Retinal pigment epithelial cell (primary cell): Measurements from ENCODE around the gene MT1A.

Source experiments
- DNase-seq: peaks from one replicate; pipeline ENCODE4 v3.0.0-alpha.2; 2010; ENCODE audit warnings: low read depth
- H3K4me3 ChIP-seq: 2 replicates; pipeline ENCODE4 v1.5.1; 2011; ENCODE audit warnings: mild to moderate bottlenecking, low read length, control low read depth, moderate library complexity
- TF ChIP-seq, protein P1 (sequence below): conservative IDR thresholded peaks from 2 replicates; pipeline ENCODE4 v1.5.1; 2011; ENCODE audit warnings: low read depth, low read length, control low read depth, inconsistent platforms

MT1A gene

DNA sequence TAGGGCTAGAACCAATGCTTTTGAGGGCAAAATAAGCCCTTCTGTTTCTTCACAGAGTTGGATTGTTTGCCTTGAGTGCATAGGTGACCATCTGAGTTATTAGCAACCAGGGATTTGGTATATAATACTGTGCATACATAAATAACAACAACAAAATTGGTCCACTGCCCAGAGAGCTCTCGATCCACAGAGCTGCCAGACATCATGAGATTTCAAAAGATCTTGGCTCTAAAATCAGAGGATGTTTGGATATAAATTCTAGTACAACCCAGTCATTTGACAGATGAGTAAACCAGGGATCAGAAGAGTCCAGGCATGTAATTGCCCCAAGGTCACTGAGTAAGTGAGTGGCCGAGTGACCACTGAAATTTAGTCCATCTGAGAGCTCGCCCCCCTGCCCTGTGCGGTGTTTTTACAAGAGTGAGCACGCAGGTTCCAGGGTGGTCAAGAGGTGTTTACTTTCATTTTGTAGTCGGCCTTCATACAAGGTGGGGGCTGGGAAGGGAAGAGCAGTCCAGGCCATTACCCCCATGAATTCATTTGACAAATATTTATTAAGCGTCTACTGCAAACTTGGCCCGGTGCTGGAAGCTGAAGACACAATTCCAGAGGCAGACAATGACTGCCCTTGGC, 31.9 kb upstream of the MT1A start:
- no peak for DNase-seq
- peak overlapping the region; percentile 19 for H3K4me3 ChIP-seq
- TF ChIP-seq, protein P1, sequence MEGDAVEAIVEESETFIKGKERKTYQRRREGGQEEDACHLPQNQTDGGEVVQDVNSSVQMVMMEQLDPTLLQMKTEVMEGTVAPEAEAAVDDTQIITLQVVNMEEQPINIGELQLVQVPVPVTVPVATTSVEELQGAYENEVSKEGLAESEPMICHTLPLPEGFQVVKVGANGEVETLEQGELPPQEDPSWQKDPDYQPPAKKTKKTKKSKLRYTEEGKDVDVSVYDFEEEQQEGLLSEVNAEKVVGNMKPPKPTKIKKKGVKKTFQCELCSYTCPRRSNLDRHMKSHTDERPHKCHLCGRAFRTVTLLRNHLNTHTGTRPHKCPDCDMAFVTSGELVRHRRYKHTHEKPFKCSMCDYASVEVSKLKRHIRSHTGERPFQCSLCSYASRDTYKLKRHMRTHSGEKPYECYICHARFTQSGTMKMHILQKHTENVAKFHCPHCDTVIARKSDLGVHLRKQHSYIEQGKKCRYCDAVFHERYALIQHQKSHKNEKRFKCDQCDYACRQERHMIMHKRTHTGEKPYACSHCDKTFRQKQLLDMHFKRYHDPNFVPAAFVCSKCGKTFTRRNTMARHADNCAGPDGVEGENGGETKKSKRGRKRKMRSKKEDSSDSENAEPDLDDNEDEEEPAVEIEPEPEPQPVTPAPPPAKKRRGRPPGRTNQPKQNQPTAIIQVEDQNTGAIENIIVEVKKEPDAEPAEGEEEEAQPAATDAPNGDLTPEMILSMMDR: no peak

DNA sequence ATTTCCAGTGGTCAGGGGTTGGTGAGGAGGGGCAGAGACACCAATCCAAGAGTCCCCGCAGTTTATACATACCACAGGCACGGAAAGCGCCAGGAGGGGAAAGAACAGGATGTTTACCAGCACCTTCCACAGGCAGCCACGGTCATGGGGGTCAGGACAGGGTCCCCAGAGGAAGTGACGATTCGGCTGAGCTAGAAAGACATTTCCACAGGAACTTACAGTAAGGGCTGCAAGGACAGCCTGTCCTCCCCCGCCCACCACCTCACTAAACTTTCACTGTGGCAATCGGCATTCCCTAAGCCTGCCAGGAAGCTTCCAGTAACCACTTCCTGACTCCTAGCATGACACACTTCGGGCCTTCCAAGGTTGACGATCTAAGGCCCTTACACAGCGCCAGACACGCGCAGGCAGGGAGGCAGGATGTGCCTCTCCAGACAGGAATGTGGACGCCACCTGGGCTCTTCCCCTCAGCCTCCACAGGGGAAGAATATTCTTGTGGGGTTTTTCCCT, 31.3 kb upstream of the MT1A start:
- no peak for DNase-seq
- peak overlapping the region; percentile 19 for H3K4me3 ChIP-seq
- TF ChIP-seq, protein P1: no peak

DNA sequence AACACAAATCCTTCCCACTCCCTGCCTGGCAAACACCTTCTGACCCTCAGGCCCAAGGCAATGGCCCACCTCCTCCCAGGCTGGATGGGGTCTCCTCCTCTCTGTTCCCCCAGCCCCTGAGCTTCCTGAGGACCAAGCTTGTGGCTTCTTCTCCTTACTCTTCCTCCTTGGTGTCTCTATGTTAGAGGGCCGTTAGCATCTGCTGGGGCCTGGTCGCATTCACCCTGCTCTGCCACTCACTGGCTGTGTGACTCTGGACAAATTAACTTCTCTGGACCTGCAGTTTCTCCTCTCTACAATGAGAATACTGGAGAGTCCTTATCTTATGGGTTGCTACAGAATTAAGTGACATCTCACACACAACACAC, 30.8 kb upstream of the MT1A start:
- no peak overlapping the region for H3K4me3 ChIP-seq
- TF ChIP-seq, protein P1: no peak
- DNase-seq: no peak

DNA sequence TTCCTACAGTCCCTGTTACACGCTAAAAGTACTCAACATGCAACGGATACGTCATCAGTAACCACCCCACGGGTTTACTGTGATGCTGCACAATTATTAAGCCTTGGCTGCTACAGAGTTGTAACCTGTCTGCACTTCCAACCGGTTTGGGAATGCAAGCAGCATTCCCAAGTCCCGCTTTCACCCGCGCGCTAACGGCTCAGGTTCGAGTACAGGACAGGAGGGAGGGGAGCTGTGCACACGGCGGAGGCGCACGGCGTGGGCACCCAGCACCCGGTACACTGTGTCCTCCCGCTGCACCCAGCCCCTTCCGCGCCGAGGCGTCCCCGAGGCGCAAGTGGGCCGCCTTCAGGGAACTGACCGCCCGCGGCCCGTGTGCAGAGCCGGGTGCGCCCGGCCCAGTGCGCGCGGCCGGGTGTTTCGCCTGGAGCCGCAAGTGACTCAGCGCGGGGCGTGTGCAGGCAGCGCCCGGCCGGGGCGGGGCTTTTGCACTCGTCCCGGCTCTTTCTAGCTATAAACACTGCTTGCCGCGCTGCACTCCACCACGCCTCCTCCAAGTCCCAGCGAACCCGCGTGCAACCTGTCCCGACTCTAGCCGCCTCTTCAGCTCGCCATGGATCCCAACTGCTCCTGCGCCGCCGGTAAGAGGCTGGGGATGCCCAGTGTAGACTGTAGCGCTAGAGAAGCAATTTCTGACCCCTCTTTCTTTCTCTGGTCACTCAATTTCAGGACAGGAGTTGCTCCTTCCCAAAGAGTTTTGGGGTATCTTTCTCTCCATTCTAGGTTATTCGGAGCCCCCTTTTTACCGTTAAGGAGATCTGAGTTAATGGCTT, 30.2 kb upstream of the MT1A start, which contains the start of gene MT2A:
Gene MT2A (plus strand): TSS at position 542 of the 833 bp plus-strand sequence. CDS start 72 bp downstream, at position 614.
- peak within 1 kb of the TSS; percentile 79 for H3K4me3 ChIP-seq
- peak; percentile 87 for DNase-seq
- TF ChIP-seq, protein P1: no peak

DNA sequence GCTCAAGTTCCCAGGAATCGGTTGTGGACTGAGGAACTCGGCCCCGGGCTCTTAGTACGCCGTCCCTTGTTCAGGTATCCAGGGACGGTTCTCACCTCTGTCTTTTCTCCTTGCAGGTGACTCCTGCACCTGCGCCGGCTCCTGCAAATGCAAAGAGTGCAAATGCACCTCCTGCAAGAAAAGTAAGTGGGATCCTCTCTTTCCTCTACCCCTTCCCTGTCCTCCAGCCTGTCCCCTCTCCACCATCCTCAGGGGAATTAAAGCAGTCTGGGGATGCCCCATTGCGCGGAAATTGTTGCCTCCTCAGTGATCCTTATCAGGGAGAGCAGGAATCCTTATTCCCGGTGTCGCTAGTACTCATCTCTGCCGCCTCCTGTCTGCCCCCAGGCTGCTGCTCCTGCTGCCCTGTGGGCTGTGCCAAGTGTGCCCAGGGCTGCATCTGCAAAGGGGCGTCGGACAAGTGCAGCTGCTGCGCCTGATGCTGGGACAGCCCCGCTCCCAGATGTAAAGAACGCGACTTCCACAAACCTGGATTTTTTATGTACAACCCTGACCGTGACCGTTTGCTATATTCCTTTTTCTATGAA, 29.5 kb upstream of the MT1A start:
- TF ChIP-seq, protein P1: no peak
- H3K4me3 ChIP-seq: peak overlapping the region; percentile 79
- no peak for DNase-seq

DNA sequence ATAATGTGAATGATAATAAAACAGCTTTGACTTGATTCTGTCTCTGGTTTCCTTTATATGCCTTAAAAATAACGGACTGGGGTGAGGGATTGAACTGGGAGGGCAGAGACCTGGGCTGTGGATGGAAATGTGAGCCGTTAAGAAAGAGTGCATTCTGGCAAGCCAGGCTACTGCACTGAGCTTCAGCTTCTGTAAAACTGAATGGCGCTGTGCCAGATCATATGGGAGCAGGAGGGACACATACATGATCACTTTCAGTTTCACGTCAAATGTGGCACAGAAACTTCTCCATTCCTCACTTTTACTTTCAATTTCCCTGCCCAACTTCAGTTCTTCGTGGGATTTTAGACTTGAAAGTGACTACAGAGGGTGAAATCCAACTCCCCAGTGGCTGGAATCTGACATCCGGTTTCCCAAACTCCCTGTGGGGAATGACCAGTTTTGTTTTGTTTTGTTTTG, 29.0 kb upstream of the MT1A start:
- TF ChIP-seq, protein P1: no peak
- DNase-seq: no peak
- H3K4me3 ChIP-seq: peak overlapping the region; percentile 79
